Activated CD4-positive, alpha-beta memory T cell treated with anti-CD3 and anti-CD28 coated beads, Interleukin-2, amount 10 ng/mL, durations not matched to agents 7 days and 5 days (primary cell): ENCODE measurements around the gene OLFML2B. TPM values are rescaled to one million over a fixed set of nuclear protein-coding genes. Genes with fewer than 3 reads are reported as not detected.
"Not testable (repeated sequence)": the region's sequence is repeated elsewhere in the genome, so short reads cannot be mapped to it uniquely, and the experiment has no call there.

Source experiments
- CTCF ChIA-PET: fragments of 350-600 bp; sonication (Branson Sonifier 250); formaldehyde crosslinking; loops from one replicate; lab custom pipeline; 2021; ENCODE audit warnings: antibody characterized with exemption, inconsistent platforms; lab: Charles Lee
- POLR2A ChIA-PET: fragments of 350-600 bp; sonication (Branson Sonifier 250); formaldehyde crosslinking; loops from one replicate; lab custom pipeline; 2021; ENCODE audit warnings: antibody characterized with exemption; lab: Charles Lee
- DNase-seq: peaks from one replicate; pipeline ENCODE4 v3.0.0-alpha.2; 2020
- H3K27ac Mint-ChIP-seq: one replicate; pipeline ENCODE4 v1.8.0; 2021; ENCODE audit warnings: mild to moderate bottlenecking, mixed read lengths
- H3K27me3 Mint-ChIP-seq: one replicate; pipeline ENCODE4 v1.8.0; 2021; ENCODE audit warnings: mixed read lengths
- H3K36me3 Mint-ChIP-seq: one replicate; pipeline ENCODE4 v1.8.0; 2021; ENCODE audit warnings: low read depth, mixed read lengths
- H3K4me1 Mint-ChIP-seq: one replicate; pipeline ENCODE4 v1.8.0; 2021; ENCODE audit warnings: mixed read lengths
- H3K4me3 Mint-ChIP-seq: one replicate; pipeline ENCODE4 v1.8.0; 2021; ENCODE audit warnings: mild to moderate bottlenecking, mixed read lengths
- H3K9me3 Mint-ChIP-seq: one replicate; pipeline ENCODE4 v1.8.0; 2021; ENCODE audit warnings: mixed read lengths
- total RNA-seq, 2 experiments: library from RNA; stranded (reverse); gene quantifications; one replicate each; pipeline ENCODE4 v1.2.3, GENCODE V29; 2021

OLFML2B gene
- total RNA-seq, 2 experiments from 2014 or later, result not detected

DNA sequence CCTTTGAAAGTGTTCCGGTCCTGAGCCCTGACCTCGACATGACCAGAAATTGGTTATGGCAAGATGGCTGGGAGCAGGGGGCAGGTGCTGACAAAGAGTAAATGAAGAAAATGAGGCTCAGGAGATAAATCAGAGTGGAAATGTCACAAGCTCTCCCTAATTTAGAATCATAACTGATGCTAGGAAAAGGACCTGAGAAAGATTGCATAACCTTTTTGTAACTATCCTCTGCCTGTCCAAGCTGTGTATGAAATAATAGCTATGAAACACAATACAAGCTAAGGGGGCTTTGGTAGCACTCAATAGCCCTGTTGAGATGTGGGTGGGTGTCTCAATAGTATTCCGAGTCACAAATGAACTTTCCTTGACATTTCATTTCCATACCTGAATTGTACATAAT is 32.9 kb upstream of the OLFML2B start:
- Mint-ChIP-seq H3K27ac (no peak overlapping the region), H3K36me3 (no peaks in the 10 kb centered on the region), H3K4me3 (no peak overlapping the region), H3K4me1 (no peaks in the 10 kb centered on the region), H3K27me3 (peaks cover 6% of the 10 kb centered on the region), H3K9me3 (no peaks in the 10 kb centered on the region)
- ChIA-PET POLR2A (no interaction called here), CTCF (interaction anchor here (0.6 to 1.9 kb wide), 9 partner anchors 13 to 433 kb away, joined by 3 to 6 read pairs (median 3); partner anchors contain the start of gene NOS1AP)
- no peak for DNase-seq

DNA sequence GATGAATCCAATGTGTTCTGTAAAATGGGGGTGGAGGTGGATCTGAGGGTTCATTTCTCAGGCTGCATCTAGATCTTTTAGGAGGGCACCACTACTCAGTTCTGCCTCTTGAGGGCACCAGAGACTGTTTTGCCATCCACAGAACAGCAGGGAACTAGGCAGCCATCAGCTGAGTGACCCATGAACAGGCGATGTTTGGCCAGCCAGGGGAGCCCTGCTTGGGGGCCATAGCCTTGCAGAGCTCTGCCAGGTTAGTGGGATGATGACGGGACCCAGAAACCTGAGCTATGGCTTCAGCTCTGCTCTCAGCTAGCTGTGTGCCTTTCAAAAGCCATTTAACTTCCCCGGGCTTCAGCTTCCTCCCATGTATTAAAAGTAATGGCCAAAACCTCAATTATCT is 32.4 kb upstream of the OLFML2B start:
- no peaks in the 10 kb centered on the region for H3K9me3 Mint-ChIP-seq
- DNase-seq, result peak; percentile 35
- POLR2A ChIA-PET, result no interaction called here
- no peak overlapping the region for H3K27ac Mint-ChIP-seq
- H3K4me1 Mint-ChIP-seq, result no peaks in the 10 kb centered on the region
- H3K4me3 Mint-ChIP-seq, result no peak overlapping the region
- peaks cover 8% of the 10 kb centered on the region for H3K27me3 Mint-ChIP-seq
- CTCF ChIA-PET, result interaction anchor here (0.6 to 1.9 kb wide), 9 partner anchors 13 to 434 kb away, joined by 3 to 6 read pairs (median 3); partner anchors contain the start of gene NOS1AP
- H3K36me3 Mint-ChIP-seq, result no peaks in the 10 kb centered on the region

- Mint-ChIP-seq H3K36me3 (no peaks in the 10 kb centered on the region), H3K4me3 (no peak overlapping the region), H3K4me1 (no peaks in the 10 kb centered on the region), H3K27me3 (peaks cover 8% of the 10 kb centered on the region), H3K9me3 (no peaks in the 10 kb centered on the region), H3K27ac (no peak overlapping the region)
- DNase-seq, result no peak
- CTCF ChIA-PET, result interaction anchor here (1.9 kb wide), 1 partner anchor 18 kb away, joined by 6 read pairs; no protein-coding TSS in a partner anchor
- POLR2A ChIA-PET, result no interaction called here
These were observed 31.4 kb upstream of the OLFML2B start for GRCh38 chr1:162055062-162055461.

GRCh38 chr1:162053949-162054348 is 30.3 kb upstream of the OLFML2B start:
- CTCF ChIA-PET, result interaction anchor here (1.8 kb wide), 1 partner anchor 17 kb away, joined by 9 read pairs; no protein-coding TSS in a partner anchor
- not testable (repeated sequence) for H3K27me3 Mint-ChIP-seq

DNA sequence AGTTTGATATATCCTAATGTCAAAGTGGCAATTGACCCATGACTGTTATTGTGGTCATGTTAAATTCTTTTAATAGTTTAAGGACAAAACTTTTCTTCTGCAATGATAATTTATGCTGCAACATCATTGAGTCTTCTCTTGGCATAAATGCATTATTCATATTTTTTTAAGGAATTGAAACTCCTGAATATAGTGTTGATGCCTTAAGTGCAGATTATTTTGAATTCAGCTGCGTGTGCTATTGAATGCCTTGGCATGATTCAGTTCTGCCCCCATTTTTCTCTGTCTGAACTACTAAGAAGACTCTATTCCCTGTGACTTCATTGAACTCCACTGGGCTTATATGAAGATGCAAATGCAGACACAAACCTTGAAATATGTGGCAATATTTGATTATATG is 23.3 kb upstream of the OLFML2B start:
- no peaks in the 10 kb centered on the region for H3K9me3 Mint-ChIP-seq
- DNase-seq, result no peak
- no peak overlapping the region for H3K4me3 Mint-ChIP-seq
- CTCF ChIA-PET, result no interaction called here
- H3K27ac Mint-ChIP-seq, result no peak overlapping the region
- no peaks in the 10 kb centered on the region for H3K4me1 Mint-ChIP-seq
- peaks cover 19% of the 10 kb centered on the region for H3K27me3 Mint-ChIP-seq
- POLR2A ChIA-PET, result no interaction called here
- H3K36me3 Mint-ChIP-seq, result no peaks in the 10 kb centered on the region

More at GRCh38 chr1:162053949-162054348, 30.3 kb upstream of the OLFML2B start:
- H3K36me3 Mint-ChIP-seq, H3K4me3 Mint-ChIP-seq, POLR2A ChIA-PET, H3K9me3 Mint-ChIP-seq, DNase-seq, H3K27ac Mint-ChIP-seq, H3K4me1 Mint-ChIP-seq: not testable (repeated sequence)

DNA sequence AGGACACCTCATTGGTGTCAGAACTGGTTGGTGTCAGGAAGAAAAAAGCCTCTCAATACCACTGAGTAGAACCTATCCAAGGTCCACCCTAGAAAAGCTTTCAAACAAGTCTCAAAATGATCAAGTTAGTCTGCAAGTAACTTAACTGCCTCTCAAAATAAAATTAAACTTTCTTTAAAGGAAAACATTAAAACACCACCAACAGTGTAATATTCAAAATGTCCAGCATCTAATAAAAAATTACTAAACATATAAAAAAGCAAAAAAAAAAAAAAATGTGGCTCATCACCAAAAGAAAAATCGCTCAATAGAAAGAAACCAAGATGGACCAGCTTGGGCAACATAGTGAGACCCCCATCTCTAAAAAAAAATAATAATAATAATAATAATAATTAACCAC is 18.7 kb upstream of the OLFML2B start:
- no peak overlapping the region for H3K27ac Mint-ChIP-seq
- peaks cover 28% of the 10 kb centered on the region for H3K27me3 Mint-ChIP-seq
- H3K9me3 Mint-ChIP-seq, result no peaks in the 10 kb centered on the region
- H3K36me3 Mint-ChIP-seq, result no peaks in the 10 kb centered on the region
- ChIA-PET CTCF (interaction anchor here (1.5 kb wide), 1 partner anchor 250 kb away, joined by 6 read pairs; no protein-coding TSS in a partner anchor), POLR2A (no interaction called here)
- H3K4me1 Mint-ChIP-seq, result no peaks in the 10 kb centered on the region
- no peak overlapping the region for H3K4me3 Mint-ChIP-seq
- DNase-seq, result no peak

DNA sequence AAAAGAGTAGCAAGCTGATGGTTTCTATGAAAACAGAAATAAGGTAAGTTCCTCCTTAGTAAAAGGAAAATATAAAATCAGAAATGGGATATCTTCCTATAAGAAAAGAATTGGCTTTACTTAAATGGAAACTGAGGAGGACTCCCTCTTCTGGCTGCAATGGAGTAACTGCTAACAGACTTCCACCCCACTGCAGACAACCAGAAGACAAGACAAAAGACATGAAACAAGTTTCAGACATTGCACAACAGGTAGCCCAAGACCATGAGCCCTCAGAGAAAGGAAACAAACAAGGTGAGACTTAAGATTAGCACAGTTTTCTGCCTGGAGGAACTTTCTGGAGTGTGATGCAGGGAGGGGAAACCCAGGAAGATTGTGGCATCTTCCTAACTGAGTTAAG is 17.0 kb upstream of the OLFML2B start:
- Mint-ChIP-seq H3K4me3 (no peak overlapping the region), H3K9me3 (no peaks in the 10 kb centered on the region), H3K4me1 (peaks cover 1% of the 10 kb centered on the region), H3K36me3 (no peaks in the 10 kb centered on the region), H3K27me3 (peaks cover 31% of the 10 kb centered on the region), H3K27ac (no peak overlapping the region)
- CTCF ChIA-PET, result interaction anchor here (1.4 kb wide), 1 partner anchor 17 kb away, joined by 3 read pairs; the partner anchor contains the start of gene OLFML2B
- no peak for DNase-seq
- POLR2A ChIA-PET, result interaction anchor here (1.5 kb wide), 1 partner anchor 248 kb away, joined by 3 read pairs; no protein-coding TSS in a partner anchor

- Mint-ChIP-seq H3K27ac (no peak overlapping the region), H3K4me1 (peaks cover 4% of the 10 kb centered on the region), H3K4me3 (no peak overlapping the region), H3K27me3 (peaks cover 29% of the 10 kb centered on the region), H3K36me3 (no peaks in the 10 kb centered on the region), H3K9me3 (no peaks in the 10 kb centered on the region)
- no peak for DNase-seq
- ChIA-PET POLR2A (no interaction called here), CTCF (no interaction called here)
These were observed 16.3 kb upstream of the OLFML2B start for GRCh38 chr1:162040001-162040400.

DNA sequence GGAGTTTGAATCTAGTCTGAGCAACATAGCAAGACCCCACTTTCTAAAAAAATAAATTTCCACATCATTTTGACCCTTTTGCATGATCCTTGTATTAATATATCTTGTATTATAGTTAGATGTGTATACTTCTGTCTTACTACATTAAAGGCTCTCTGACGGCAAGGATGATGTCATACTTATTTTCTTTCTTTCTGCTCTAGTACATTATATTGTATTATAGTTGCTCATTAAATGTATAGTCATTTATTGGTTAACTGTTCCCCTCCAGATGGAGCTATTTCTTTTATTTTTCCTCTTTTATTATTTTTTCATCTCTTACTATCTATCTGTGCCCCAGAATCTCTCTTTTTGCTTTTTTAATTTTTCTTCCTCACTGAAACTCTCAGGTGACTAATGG is 15.0 kb upstream of the OLFML2B start:
- ChIA-PET CTCF (interaction anchor here (3.0 kb wide), 1 partner anchor 246 kb away, joined by 97 read pairs; no protein-coding TSS in a partner anchor), POLR2A (interaction anchor here (2.2 kb wide), 1 partner anchor 246 kb away, joined by 9 read pairs; no protein-coding TSS in a partner anchor)
- H3K9me3 Mint-ChIP-seq, result no peaks in the 10 kb centered on the region
- H3K27ac Mint-ChIP-seq, result no peak overlapping the region
- H3K36me3 Mint-ChIP-seq, result no peaks in the 10 kb centered on the region
- no peak for DNase-seq
- peaks cover 4% of the 10 kb centered on the region for H3K4me1 Mint-ChIP-seq
- peaks cover 24% of the 10 kb centered on the region for H3K27me3 Mint-ChIP-seq
- H3K4me3 Mint-ChIP-seq, result no peak overlapping the region

DNA sequence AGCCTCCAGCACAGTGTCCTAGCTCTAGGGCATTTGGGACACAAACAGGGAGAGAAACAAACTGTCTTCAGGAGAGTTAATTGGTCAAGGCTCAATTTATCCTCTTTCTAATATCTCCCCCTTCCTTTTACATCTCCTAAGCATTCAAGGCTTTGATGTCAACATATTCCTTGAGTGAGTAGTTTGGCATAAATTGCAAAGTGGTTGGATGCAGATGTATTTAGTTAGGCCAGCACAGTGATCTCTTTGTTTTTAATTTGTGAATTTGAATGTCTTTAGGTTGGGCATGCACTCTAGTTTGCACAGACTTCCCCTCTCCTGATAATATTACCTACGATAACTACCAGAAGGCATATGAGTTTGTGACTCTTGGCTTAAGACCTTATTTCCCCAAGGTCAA is 12.5 kb upstream of the OLFML2B start:
- H3K9me3 Mint-ChIP-seq, result no peaks in the 10 kb centered on the region
- peaks cover 4% of the 10 kb centered on the region for H3K4me1 Mint-ChIP-seq
- ChIA-PET POLR2A (interaction anchor here (2.2 kb wide), 1 partner anchor 243 kb away, joined by 9 read pairs; no protein-coding TSS in a partner anchor), CTCF (interaction anchor here (1.0 to 3.0 kb wide), 8 partner anchors 13 to 551 kb away, joined by 3 to 97 read pairs (median 11); partner anchors contain the start of gene OLFML2B)
- no peaks in the 10 kb centered on the region for H3K36me3 Mint-ChIP-seq
- no peak overlapping the region for H3K27ac Mint-ChIP-seq
- no peak for DNase-seq
- H3K4me3 Mint-ChIP-seq, result no peak overlapping the region
- H3K27me3 Mint-ChIP-seq, result peaks cover 28% of the 10 kb centered on the region

- POLR2A ChIA-PET, result interaction anchor here (1.5 to 1.6 kb wide), 2 partner anchors 242 to 244 kb away, joined by 3 to 5 read pairs; no protein-coding TSS in a partner anchor
These were observed 11.6 kb upstream of the OLFML2B start for GRCh38 chr1:162035241-162035640.

GRCh38 chr1:162033428-162033827 is 9.8 kb upstream of the OLFML2B start:
- DNase-seq, result no peak
- Mint-ChIP-seq H3K9me3 (no peaks in the 10 kb centered on the region), H3K27me3 (peaks cover 26% of the 10 kb centered on the region), H3K36me3 (no peaks in the 10 kb centered on the region), H3K4me3 (no peak overlapping the region), H3K27ac (no peak overlapping the region), H3K4me1 (peaks cover 4% of the 10 kb centered on the region)
- ChIA-PET POLR2A (no interaction called here), CTCF (no interaction called here)

More at GRCh38 chr1:162035241-162035640, 11.6 kb upstream of the OLFML2B start:
- Mint-ChIP-seq H3K4me1 (peaks cover 4% of the 10 kb centered on the region), H3K27me3 (peaks cover 27% of the 10 kb centered on the region), H3K4me3 (no peak overlapping the region), H3K27ac (no peak overlapping the region), H3K36me3 (no peaks in the 10 kb centered on the region), H3K9me3 (no peaks in the 10 kb centered on the region)
- CTCF ChIA-PET, result interaction anchor here (0.7 to 1.8 kb wide), 2 partner anchors 11 to 243 kb away, joined by 3 to 9 read pairs; partner anchors contain the start of gene OLFML2B
- no peak for DNase-seq

DNA sequence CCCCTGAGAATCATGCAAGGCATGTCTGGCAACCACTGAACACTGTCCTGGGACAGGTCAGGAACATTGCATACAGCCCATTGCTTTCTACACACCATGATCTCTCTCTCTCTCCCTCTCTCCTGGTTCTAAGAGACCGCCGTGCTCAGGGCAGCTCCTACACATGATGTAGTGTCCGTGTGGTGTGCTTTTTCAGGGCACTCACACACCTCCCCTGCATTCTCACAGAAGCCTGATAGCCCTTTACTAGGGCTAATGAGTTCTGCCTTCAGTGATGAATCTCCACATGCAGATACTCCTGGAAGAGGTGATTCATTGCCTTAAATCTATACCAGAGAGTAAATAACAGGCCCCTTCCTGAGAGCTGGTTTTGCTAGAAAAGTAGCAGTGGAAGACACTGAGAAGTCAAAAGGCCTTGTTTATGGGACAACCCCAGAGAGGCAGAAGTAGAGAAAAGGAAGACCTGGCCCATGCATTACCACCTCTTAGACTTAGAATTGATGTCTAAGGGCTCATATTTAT is 7.2 kb upstream of the OLFML2B start:
- H3K9me3 Mint-ChIP-seq, result no peaks in the 10 kb centered on the region
- peaks cover 3% of the 10 kb centered on the region for H3K4me1 Mint-ChIP-seq
- POLR2A ChIA-PET, result no interaction called here
- no peaks in the 10 kb centered on the region for H3K36me3 Mint-ChIP-seq
- H3K4me3 Mint-ChIP-seq, result no peak overlapping the region
- CTCF ChIA-PET, result no interaction called here
- no peak for DNase-seq
- no peak overlapping the region for H3K27ac Mint-ChIP-seq
- peaks cover 37% of the 10 kb centered on the region for H3K27me3 Mint-ChIP-seq
